Measurements from ENCODE around the gene PPM1H.
A peak's percentile ranks its signal among the peaks of the same experiment; 100 is the strongest.

The PPM1H gene

GRCh38 chr12:62653304-62653703 lies 281.6 kb downstream of the PPM1H start:
- DNase-seq (ENCODE audit: low read depth in 2 of 2) = no peak

DNA sequence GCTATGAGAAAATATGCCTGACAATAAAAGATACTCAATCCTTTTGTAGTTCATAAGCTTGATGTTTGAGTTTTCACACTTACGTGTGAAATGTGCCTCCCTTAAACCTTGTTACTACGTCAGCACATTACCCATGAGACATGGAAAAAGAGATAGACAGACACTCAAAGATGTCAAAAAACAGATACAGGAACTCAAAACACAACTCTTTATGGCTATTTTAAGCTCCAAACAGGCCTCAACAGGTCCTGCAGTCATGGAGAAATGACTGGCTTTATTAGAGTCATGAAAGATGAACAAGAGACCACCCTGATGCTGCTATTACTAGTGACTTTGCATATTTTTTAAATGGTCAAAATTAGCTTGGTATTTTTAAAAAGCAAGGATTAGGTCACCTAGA lies 283.8 kb downstream of the PPM1H start:
- no peak for DNase-seq (ENCODE audit: low read depth in 2 of 2)

- no peak for DNase-seq (ENCODE audit: low read depth in 2 of 2)
Observed at GRCh38 chr12:62649412-62650138, 285.4 kb downstream of the PPM1H start.

DNA sequence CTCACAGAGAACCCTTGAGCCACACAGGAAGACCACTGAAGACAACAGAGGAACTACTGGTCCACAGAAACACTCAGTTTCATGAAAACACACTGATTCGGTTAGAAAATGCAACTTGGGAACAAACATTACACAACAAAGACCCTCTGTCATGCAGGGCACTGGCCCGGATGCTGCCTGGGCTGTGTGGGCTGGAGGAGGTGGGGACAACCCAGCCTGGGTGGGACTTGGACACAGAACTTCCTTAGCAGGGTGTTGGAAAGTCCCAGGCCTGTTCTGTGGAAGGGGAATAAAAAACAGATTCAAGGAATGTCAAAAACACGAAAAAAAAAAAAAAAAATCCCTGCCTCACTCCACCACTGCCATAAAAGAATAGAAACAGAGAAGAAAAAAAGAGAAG lies 287.4 kb downstream of the PPM1H start:
- DNase-seq (ENCODE audit: low read depth in 2 of 2) = no peak

- DNase-seq (ENCODE audit: low read depth in 2 of 2) = no peak
Observed at GRCh38 chr12:62646566-62646965, 288.4 kb downstream of the PPM1H start.

- DNase-seq (ENCODE audit: low read depth in 2 of 2) = no peak
Observed at GRCh38 chr12:62643486-62643885, 291.5 kb downstream of the PPM1H start.

GRCh38 chr12:62642486-62642885 lies 292.5 kb downstream of the PPM1H start:
- DNase-seq (ENCODE audit: low read depth in 2 of 2) = no peak

GRCh38 chr12:62640910-62641448 lies 294.0 kb downstream of the PPM1H start:
- no peak for DNase-seq (ENCODE audit: low read depth in 2 of 2)

GRCh38 chr12:62637679-62638078 lies 297.3 kb downstream of the PPM1H start:
- DNase-seq (ENCODE audit: low read depth in 2 of 2) = no peak

- no peak for DNase-seq (ENCODE audit: low read depth in 2 of 2)
Observed at GRCh38 chr12:62635649-62636048, 299.3 kb downstream of the PPM1H start.

GRCh38 chr12:62632411-62632918 lies 302.5 kb downstream of the PPM1H start:
- no peak for DNase-seq (ENCODE audit: low read depth in 2 of 2)

GRCh38 chr12:62631471-62632410 lies 303.2 kb downstream of the PPM1H start:
- DNase-seq (ENCODE audit: low read depth in 2 of 2) = peak in 1 of 2 donors; percentile 1

DNA sequence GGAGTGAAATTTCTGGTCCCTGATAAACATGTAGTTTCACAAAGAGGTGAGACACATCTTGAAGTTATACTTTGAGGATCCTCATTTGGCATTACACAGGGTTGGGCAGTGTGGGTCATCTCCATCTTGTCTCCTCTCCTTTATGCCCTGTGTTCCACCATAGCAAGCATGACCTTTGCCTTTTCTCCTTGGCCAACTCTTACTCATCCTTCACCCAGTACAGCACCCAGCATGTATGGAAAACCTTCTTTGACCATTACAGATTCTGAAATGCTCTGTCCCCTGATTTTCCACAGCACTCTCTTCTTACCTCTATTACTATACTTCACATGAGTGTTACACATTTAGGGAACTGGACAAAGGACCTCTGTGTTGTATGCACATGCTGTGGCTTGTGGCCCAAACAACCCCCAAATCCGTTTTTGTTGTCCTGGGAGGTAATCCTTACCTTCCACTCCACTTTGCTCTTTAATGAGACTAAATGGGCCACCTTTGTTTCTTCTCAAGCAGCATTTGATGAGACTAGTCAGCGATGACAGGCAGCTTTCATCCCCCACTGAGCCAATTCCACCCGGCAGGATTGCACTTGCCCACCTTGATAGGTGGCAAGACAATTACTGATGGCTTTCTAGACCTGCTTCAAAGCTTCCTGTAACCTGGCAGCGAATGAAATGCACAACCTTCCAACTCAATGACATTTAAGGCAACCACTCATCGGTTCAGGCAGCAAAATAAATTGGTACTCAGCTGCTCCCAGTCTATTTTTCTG lies 304.8 kb downstream of the PPM1H start:
- DNase-seq (ENCODE audit: low read depth in 2 of 2) = no peak

- no peak for DNase-seq (ENCODE audit: low read depth in 2 of 2)
Observed at GRCh38 chr12:62629413-62629812, 305.5 kb downstream of the PPM1H start.

GRCh38 chr12:62627181-62627580 lies 307.8 kb downstream of the PPM1H start:
- DNase-seq (ENCODE audit: low read depth in 2 of 2) = no peak

GRCh38 chr12:62625228-62625627 lies 309.7 kb downstream of the PPM1H start:
- DNase-seq (ENCODE audit: low read depth in 2 of 2) = no peak

GRCh38 chr12:62622177-62622576 lies 312.8 kb downstream of the PPM1H start:
- no peak for DNase-seq (ENCODE audit: low read depth in 2 of 2)

GRCh38 chr12:62621101-62621638 lies 313.8 kb downstream of the PPM1H start:
- no peak for DNase-seq (ENCODE audit: low read depth in 2 of 2)

DNA sequence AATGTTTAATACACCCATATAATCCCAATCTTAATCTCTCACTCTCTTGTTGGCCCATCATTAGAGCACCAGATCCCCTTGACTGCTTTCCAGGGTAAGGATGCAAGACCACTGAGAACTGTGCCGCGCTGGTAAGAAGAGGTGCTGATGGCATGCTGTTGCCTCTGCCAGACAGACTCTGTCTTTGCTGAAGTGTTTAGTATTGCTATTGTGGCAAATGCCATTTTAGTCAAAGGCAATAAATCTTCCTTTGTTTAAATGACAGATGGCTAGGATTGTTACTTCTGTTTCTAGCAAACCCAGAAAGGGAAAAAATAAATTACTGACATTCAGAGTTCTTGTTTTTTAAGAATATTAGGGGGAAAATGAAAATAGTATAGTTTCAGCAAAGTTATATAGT lies 316.0 kb downstream of the PPM1H start:
- no peak for DNase-seq (ENCODE audit: low read depth in 2 of 2)

DNA sequence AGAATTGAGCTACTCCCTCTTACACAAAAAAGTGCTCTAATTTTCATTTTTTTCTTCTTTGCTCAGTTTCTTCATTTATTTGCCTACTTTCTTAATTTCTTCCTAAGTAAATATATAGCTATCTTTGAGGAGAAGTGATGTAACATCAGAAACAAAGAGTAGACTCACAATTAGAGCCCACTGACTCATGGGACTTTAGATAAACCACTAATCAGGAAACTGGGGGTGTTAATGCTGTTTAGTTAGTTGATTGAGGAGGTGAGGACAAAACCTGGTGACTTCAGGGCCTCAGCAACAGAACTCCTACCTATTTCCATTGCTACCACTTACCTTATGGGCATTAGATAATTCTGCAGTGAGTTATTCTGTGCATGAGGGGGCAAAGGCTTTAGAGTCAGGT lies 316.6 kb downstream of the PPM1H start:
- DNase-seq (ENCODE audit: low read depth in 2 of 2) = no peak

GRCh38 chr12:62613081-62613480 lies 321.9 kb downstream of the PPM1H start:
- DNase-seq (ENCODE audit: low read depth in 2 of 2) = no peak

Data from stimulated activated CD8-positive, alpha-beta memory T cell treated with anti-CD3 and anti-CD28 coated beads, Interleukin-7, amount 100 ng/mL, for 4 hours (primary cell).